Measurements from ENCODE around the gene PLA2G6. TPM values are rescaled to one million over a fixed set of nuclear protein-coding genes. Genes with fewer than 3 reads are reported as not detected.

The PLA2G6 gene
- total RNA-seq, 1 experiment from 2014 or later, result 29.9 TPM

GRCh38 chr22:38199826-38200559 lies 18.4 kb upstream of the PLA2G6 start:
- Mint-ChIP-seq H3K27ac (no peak overlapping the region), H3K27me3 (ENCODE audit: low read depth) (peaks cover 45% of the 10 kb centered on the region), H3K36me3 (no peaks in the 10 kb centered on the region), H3K9me3 (no peaks in the 10 kb centered on the region), H3K4me1 (peaks cover 12% of the 10 kb centered on the region), H3K4me3 (no peak overlapping the region)
- ATAC-seq (no peak), DNase-seq (ENCODE audit: low spot score) (no peak)
- TF ChIP-seq ZNF425 (CRISPR knock-in tag; conservative IDR thresholded peaks at IDR 0.05) (no peak), MLX (CRISPR knock-in tag; IDR thresholded peaks at IDR 0.05) (no peak), ARID4B (CRISPR knock-in tag; IDR thresholded peaks at IDR 0.05; ENCODE audit: borderline replicate concordance) (no peak), TP53 (CRISPR knock-in tag; IDR thresholded peaks at IDR 0.05) (no peak), ATF3 (CRISPR knock-in tag; conservative IDR thresholded peaks at IDR 0.05) (no peak)
- POLR2A ChIA-PET, result no interaction called here
- CTCF ChIA-PET, result no interaction called here

- peaks cover 38% of the 10 kb centered on the region for H3K27me3 Mint-ChIP-seq (ENCODE audit: low read depth)
- ChIA-PET CTCF (interaction anchor here (0.7 to 1.2 kb wide), 5 partner anchors 15 to 111 kb away, joined by 3 to 6 read pairs (median 4); no protein-coding TSS in a partner anchor), POLR2A (interaction anchor here (0.7 kb wide), 1 partner anchor 20 kb away, joined by 3 read pairs; no protein-coding TSS in a partner anchor)
- no peaks in the 10 kb centered on the region for H3K36me3 Mint-ChIP-seq
- no peak overlapping the region for H3K27ac Mint-ChIP-seq
- ATAC-seq (peak; percentile 46), DNase-seq (ENCODE audit: low spot score) (no peak)
- TF ChIP-seq CDX4 (CRISPR knock-in tag; IDR thresholded peaks at IDR 0.05; ENCODE audit: borderline replicate concordance), result no peak
- no peak for TF ChIP-seq STAT6 (CRISPR knock-in tag; conservative IDR thresholded peaks at IDR 0.05; ENCODE audit: low read depth)
- peaks cover 8% of the 10 kb centered on the region for H3K4me1 Mint-ChIP-seq
- H3K4me3 Mint-ChIP-seq, result no peak overlapping the region
- H3K9me3 Mint-ChIP-seq, result no peaks in the 10 kb centered on the region
Observed at GRCh38 chr22:38196791-38197419, 15.3 kb upstream of the PLA2G6 start.
